ENCODE data around the gene BRCC3. TPM values are rescaled to one million over a fixed set of nuclear protein-coding genes. Genes with fewer than 3 reads are reported as not detected.

Gene BRCC3
- total RNA-seq, 1 donor from 2014 or later = 10.8 TPM

- DNase-seq (ENCODE audit: low read depth) = no peak
- no peak for TF ChIP-seq CTCF (IDR thresholded peaks at IDR 0.05; ENCODE audit: insufficient read depth, low read length, poor library complexity, severe bottlenecking)
- Histone ChIP-seq H3K36me3 (ENCODE audit: control insufficient read depth, insufficient read depth, low read length) (no peaks in the 10 kb centered on the region), H3K4me3 (ENCODE audit: low read depth, low read length) (no peak overlapping the region), H3K27me3 (ENCODE audit: control insufficient read depth, insufficient read depth, low read length) (no peaks in the 10 kb centered on the region)
Observed at GRCh38 chrX:155055494-155055893, 15.8 kb upstream of the BRCC3 start.

DNA sequence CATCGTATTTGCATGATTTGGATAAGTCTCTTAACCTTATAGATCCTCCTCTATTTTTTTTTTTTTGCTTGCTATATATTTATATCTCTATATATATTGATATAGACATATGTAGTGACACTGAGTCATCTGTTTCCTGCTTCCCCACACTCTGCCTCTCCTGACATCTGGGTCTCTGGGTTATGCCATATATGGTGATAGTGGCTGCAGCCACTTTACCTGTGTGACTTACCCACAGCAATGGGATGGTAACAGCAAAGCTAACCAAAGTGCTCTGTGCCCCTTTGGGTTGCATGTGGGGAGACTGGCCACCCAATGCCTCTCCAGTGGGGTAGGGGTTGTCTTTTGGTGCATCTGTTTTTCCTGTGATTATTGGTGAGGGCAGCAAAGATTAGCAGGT is 14.8 kb upstream of the BRCC3 start:
- TF ChIP-seq CTCF (IDR thresholded peaks at IDR 0.05; ENCODE audit: insufficient read depth, low read length, poor library complexity, severe bottlenecking) = no peak
- DNase-seq (ENCODE audit: low read depth) = no peak
- H3K27me3 ChIP-seq (ENCODE audit: control insufficient read depth, insufficient read depth, low read length) = no peaks in the 10 kb centered on the region
- peaks cover 1% of the 10 kb centered on the region for H3K36me3 ChIP-seq (ENCODE audit: control insufficient read depth, insufficient read depth, low read length)
- no peak overlapping the region for H3K4me3 ChIP-seq (ENCODE audit: low read depth, low read length)

DNA sequence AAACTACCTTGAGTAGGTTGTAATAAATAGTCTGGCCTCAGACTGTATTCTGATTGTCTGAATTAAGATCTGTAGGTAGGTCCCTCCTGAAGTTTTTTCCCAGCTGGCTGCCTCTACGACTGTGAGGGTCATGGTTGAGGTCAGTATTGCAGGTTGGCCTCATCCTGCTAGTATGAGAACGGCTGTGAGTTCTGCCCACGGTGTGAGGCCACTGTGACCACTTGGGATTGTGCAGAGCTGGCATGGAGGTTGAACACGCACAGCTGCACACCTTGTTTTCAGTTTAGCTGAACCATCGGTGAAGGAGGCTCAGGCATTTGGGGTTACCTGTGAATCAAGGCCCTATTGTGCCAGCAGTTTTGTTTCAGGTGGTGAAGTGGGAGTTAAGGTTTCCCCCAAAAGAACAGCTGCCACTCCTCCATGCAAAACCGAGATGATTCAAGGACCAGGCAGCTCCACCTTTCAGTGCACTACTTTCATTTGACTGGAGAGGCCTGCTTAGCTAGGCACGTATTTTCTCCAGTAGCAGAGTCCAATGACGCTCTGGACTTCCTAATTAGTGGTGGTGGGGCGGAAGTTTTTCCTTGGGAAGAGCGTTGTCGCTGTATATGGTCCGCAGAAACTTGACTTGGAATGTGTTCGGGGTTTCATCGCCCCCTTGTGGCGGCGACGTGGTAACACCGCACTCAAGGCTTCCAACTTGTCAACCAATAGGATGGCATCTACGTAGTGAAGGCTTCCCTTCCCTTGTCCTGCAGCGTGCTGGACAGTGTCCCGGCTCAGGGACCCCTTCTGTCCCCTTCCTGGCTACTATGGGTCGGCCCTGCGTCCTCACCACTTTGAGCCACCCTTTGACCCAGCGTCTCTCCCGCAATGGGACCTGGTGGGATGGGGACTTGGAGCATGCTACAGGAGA is 14.2 kb upstream of the BRCC3 start:
- peak; percentile 59 for TF ChIP-seq CTCF (IDR thresholded peaks at IDR 0.05; ENCODE audit: insufficient read depth, low read length, poor library complexity, severe bottlenecking)
- H3K36me3 ChIP-seq (ENCODE audit: control insufficient read depth, insufficient read depth, low read length) = peaks cover 1% of the 10 kb centered on the region
- H3K4me3 ChIP-seq (ENCODE audit: low read depth, low read length) = no peak overlapping the region
- no peaks in the 10 kb centered on the region for H3K27me3 ChIP-seq (ENCODE audit: control insufficient read depth, insufficient read depth, low read length)
- no peak for DNase-seq (ENCODE audit: low read depth)

DNA sequence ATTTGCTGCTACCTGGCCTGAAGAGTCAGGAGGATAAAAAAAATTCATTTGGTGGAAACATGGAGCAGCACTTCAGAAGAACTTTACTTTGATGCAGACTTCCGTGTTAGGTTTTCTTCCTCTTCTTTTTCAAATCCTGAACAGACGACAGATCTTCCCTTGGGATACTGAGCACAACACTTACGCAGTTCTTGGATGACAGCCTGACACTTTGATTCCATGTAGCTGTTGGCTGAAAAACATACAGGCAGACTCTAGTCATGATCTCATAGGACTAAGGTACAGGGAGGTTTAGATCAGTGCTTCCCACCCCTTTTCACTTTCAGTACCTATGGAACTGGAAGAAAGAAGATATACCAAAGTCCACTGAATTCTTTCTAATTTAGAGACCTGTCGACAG is 9.5 kb upstream of the BRCC3 start:
- no peak for DNase-seq (ENCODE audit: low read depth)
- Histone ChIP-seq H3K27me3 (ENCODE audit: control insufficient read depth, insufficient read depth, low read length) (no peaks in the 10 kb centered on the region), H3K36me3 (ENCODE audit: control insufficient read depth, insufficient read depth, low read length) (peaks cover 1% of the 10 kb centered on the region), H3K4me3 (ENCODE audit: low read depth, low read length) (no peak overlapping the region)
- no peak for TF ChIP-seq CTCF (IDR thresholded peaks at IDR 0.05; ENCODE audit: insufficient read depth, low read length, poor library complexity, severe bottlenecking)

DNA sequence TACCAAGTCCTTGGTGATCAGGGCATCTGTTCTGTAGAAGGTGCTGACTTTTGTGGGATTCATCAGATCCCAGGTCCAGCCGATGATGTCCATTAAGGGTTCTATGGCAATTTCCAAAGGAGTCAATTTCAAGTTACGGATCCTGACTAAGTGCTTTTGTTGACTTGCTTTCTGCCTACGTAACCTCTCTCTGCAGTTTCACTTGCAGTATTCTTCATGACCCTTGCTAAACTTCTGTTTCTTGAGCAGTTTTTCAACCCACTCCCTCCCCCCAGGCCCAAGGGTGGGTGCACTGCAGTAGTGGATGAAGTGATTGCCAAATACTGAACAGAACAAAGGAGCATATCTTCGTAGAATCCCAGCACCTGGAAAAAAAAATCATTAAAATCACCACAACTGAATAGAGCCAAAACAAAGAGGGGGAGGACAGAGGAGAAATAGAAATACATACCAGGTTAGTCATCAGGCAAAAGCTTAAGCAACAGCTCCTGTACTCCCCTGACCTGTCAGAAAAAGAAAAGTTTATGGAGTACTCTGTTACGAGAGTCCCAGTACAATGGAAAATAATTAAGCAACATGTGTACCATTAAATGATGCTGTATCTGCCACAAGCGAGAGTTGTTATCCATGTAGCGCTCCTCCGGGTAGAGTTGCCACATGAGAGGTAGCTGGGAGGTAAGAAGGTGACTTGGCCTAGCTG is 6.1 kb upstream of the BRCC3 start:
- no peaks in the 10 kb centered on the region for H3K27me3 ChIP-seq (ENCODE audit: control insufficient read depth, insufficient read depth, low read length)
- DNase-seq (ENCODE audit: low read depth) = no peak
- H3K36me3 ChIP-seq (ENCODE audit: control insufficient read depth, insufficient read depth, low read length) = peaks cover 1% of the 10 kb centered on the region
- no peak overlapping the region for H3K4me3 ChIP-seq (ENCODE audit: low read depth, low read length)
- no peak for TF ChIP-seq CTCF (IDR thresholded peaks at IDR 0.05; ENCODE audit: insufficient read depth, low read length, poor library complexity, severe bottlenecking)

All from kidney epithelial cell (primary cell).